DMS53 treated with DMSO at 0.1 percent for 48 hours (cell line): ENCODE measurements around the gene MB.

Experiments
- DNase-seq: peaks from one replicate; lab custom pipeline; 2025; ENCODE audit not compliant: unreplicated experiment; lab: John Stamatoyannopoulos, UW

MB gene

DNA sequence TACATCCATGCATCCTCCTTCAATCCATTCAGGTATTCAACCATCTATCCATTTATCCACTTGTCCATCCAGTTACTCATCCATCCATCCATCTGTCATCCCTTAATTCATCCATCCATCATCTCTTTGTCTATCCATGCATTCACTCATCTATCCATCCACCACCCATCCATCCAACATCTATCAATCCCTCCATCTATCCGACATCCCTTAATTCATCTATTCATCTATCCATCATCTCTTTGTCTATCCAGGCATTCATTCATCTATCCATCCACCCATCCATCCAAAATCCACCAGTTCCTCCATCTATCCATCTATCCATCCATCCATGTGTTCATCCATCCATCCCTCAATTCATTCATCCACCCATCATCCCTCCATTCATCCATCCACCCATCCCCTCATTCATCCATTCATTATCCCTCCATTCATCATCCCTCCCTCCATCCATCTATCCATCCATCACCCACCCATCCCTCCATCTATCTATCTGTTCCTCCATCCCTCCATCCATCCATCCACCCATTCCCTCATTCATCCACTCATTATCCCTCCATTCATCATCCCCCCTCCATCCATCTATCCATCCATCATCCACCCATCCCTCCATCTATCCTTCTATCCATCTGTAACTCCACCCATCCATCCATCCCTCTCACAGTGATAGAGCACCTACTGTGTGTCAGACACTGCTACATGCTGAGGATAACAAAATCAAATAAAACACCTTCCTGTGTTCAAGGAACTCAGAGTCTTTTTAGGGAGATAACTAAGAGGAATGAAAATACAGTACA, 1.5 kb upstream of the MB start:
- no peak for DNase-seq

DNA sequence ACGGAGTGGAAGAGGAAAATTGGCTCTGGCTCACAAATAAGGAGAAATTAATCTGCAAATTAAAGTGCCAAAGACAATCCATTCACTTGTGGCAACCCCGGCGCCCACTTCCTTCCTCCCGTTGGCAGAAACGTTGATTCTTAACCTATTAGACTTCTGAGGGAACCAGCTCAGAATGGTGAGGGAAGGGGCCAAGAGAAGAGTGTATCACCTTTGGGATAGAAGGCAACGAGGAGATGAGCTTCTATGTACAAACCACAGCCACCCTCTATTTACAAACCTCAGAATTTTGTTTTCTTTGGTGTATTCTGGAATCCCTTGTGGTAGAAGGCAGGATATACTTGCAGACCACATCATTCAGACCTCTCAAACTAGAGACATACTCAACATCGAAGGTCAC, 1.1 kb downstream of the MB start:
- DNase-seq = no peak

- no peak for DNase-seq
Observed at GRCh38 chr22:35615156-35615555, 2.0 kb downstream of the MB start.

DNA sequence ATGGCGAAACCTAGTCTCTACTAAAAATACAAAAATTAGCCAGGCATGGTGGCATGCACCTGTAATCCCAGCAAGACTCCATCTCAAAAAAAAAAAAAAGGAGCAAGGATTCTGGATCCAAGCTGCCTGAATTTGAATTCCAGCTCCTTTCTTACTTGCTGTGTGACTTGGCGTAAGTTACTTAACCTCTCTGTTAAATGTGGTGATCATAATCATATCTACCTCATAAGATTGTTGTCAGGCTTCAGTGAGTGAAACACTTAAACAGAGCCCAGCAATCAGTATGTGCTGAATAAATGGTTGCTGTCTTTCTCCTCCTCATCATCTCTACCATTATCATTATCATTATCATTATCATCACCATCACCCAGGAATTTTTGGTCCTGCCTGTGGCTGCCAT, 2.7 kb downstream of the MB start:
- DNase-seq = no peak

DNA sequence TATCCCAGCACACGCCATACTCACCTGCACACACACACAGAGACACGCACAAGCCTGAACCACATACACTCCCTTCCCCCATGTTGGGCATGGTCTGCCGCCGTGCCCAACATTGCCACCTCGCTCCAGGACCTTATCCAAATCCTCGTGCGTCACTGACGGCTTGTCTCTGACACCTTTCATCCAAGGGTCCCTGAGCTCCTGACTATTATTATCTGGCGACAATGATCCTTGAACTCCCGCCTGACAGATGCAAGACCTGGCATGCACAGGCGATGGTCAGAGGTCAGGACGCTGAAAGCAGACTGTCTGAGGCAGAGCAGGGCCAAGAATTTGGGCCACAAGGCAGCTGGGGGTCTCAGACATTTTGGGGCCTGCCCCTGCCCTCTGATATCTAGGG, 4.2 kb downstream of the MB start:
- no peak for DNase-seq

DNA sequence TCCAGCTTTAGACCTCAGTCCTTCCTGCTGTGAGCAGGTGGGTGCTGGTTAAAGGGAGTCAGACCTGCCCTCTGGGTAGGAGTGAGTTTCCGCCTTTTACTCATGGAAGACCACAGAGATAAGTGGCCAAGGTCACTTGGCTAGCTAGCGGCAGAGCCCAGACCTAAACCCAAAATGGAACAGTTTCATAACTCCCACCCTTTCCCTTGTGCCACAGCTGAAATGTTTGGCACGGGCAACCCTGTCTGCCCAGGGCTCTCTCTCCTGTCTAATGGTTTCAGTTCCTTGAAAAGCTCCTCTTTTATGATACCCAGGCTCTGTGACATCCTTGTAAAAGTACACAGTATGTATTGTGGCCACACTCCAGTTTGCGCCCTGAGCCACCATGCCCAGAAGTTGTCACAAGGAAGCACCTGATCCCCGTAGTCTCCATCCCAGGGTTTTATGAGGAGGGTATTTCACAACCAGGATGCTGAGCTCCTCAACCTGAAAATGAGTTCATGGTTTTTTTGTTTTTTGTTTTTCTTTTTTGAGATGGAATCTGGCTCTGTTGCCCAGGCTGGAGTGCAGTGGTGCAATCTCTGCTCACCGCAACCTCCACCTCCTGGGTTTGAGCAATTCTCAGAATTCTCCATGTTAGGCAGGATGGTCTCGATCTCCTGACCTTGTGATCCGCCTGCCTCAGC, 5.1 kb downstream of the MB start:
- no peak for DNase-seq

- no peak for DNase-seq
Observed at GRCh38 chr22:35611200-35611890, 5.8 kb downstream of the MB start.

DNA sequence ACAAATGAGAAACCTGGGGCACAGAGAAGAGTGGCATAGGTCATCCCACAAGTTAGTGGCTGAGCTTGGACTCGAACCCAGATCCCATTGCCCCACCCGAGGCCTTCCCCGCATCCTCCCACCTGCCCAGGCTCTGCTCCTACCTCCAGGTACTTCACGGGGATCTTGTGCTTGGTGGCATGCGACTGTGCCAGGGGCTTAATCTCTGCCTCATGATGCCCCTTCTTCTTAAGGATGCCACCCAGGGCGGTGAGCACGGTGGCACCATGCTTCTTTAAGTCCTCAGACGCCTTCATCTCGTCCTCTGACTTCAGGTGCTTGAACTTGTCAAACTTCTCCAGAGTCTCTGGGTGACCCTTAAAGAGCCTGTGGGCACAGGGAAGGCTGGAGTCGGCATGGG, 6.4 kb downstream of the MB start:
- no peak for DNase-seq

DNA sequence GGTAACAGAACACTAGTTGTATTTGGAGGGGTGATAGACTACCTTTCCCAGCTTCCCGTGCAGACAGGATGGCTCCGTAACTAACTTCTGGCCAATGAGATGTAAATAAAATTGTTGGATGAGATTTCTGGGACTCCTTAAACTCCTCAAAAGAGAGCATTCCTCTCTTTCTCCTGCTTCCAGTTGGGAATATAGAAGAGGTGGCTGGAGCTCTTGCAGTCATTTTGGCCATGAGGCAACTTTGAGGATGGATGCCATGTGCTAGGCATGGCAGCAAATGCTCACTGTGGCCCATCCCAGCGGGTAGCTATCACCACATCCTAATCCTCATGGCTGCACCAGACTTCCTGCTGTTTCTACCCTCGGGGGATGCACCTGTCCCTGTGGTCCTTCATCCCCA, 7.4 kb downstream of the MB start:
- no peak for DNase-seq

GRCh38 chr22:35609261-35609660, 7.9 kb downstream of the MB start:
- DNase-seq = no peak

GRCh38 chr22:35608088-35608487, 9.0 kb downstream of the MB start:
- DNase-seq = no peak

GRCh38 chr22:35606916-35607315, 10.2 kb downstream of the MB start:
- no peak for DNase-seq

DNA sequence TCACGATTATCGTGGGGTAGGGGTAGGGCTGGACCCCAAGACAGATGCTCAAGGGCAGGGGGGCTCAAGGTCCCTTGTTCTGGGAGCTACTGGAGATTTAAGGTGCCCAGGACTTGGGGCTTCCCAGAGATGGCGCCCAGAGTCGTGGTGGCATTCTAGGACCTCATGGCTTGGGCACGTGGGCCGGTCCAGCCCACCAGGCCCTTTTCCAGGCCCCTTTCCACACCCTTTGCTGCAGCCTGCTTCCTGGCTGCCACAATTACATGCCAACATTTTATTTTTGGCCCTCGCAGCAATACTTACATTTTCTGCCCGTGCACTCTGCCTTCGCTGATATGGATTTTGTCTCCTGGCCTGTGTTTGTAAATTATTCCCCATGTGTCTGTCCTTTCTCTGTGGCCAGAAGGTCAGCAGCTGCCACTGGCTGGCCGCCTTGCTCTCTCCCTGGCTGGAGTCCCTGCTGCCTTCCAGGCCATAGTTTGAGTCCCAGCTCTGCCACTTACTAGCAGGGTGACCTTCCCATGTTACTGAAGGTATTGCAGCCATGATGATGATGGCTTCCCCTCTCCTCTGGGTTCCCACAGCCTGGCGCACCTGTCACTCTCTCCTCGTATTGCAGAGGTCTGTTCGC, 11.2 kb downstream of the MB start:
- no peak for DNase-seq

DNA sequence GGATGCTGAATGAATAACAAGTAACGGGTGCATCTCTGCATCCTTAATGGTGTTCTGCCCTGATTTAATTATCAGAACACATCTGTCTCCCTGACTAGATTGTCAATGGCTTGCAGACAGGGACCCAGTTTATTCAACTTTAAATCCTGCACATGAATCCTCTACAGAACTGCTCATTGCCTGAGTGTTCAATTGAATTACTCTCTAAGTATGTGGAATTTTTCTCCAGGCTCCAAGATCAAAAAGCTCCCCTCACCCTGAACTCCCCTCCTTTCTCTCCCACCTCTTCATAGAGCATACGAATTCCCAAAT, 11.8 kb downstream of the MB start:
- DNase-seq = no peak

- DNase-seq = no peak
Observed at GRCh38 chr22:35604621-35605368, 12.3 kb downstream of the MB start.

DNA sequence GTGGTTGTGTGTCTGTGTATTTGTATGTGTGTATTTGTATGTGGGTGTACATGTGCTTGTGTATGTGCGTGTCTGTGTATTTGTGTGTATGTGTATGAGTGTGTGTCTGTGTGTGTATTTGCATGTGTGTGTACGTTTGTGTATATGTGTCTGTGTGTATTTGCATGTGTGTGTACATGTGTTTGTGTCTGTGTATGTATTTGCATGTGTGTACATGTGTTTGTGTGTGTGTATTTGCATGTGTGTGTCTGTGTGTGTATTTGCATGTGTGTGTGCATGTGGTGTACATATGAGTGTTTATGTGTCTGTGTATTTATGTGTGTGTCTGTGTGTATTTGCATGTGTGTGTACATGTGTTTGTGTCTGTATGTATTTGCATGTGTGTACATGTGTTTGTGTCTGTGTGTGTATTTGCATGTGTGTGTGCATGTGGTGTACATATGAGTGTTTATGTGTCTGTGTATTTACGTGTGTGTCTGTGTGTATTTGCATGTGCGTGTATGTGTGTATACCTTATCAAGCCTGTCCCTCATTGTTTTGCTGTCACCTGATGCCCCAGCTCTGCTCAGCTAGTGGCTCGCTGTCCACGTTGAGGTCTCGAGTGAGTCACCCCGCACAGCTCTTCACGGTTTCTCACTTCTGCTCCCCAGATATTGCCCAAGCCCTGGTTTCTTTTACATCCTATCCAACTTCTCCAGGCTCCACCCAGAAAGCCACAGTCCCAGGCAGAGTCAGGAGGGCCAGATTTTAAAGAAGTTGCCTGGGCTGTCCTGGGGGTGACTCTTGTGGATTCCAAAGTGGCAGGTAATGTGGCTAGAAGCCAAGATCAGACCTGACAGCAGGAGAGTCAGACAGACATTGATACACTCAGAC, 15.2 kb downstream of the MB start:
- DNase-seq = no peak

- no peak for DNase-seq
Observed at GRCh38 chr22:35601013-35601580, 16.0 kb downstream of the MB start.

GRCh38 chr22:35600476-35600875, 16.7 kb downstream of the MB start:
- no peak for DNase-seq

GRCh38 chr22:35599364-35599763, 17.8 kb downstream of the MB start:
- DNase-seq = no peak

DNA sequence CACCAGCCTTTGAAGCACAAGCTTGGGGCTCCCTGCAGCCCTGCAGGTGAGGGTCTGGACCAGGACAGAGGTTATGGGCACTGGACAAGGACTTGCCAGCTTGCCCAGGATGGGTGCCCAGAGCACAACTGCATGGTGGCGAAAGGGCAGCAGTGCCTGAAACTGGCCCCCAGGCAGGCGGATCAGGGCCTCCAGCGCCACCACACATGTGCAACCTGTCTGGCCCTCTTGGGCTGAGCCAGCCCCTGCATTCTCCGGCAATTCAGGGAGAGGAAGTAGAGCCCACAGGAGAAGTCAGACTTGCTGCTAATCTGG, 18.8 kb downstream of the MB start:
- DNase-seq = no peak
